Stimulated activated CD8-positive, alpha-beta memory T cell treated with anti-CD3 and anti-CD28 coated beads, Interleukin-12 subunit alpha, Interleukin-12 subunit beta, amount 100 ng/mL, for 24 hours (primary cell): ENCODE measurements around the gene NRM.
"Not testable (repeated sequence)": the region's sequence is repeated elsewhere in the genome, so short reads cannot be mapped to it uniquely, and the experiment has no call there.

Source experiments
- DNase-seq: peaks from one replicate; pipeline ENCODE4 v3.0.0-alpha.2; 2020; ENCODE audit errors: extremely low read depth

The NRM gene

GRCh38 chr6:30666300-30666699 is 24.5 kb downstream of the NRM start:
- DNase-seq: not testable (repeated sequence)

GRCh38 chr6:30664994-30665767 is 25.6 kb downstream of the NRM start:
- no peak for DNase-seq

GRCh38 chr6:30657922-30658321 is 32.9 kb downstream of the NRM start:
- DNase-seq: not testable (repeated sequence)

GRCh38 chr6:30657454-30657853 is 33.3 kb downstream of the NRM start:
- DNase-seq: no peak

- DNase-seq: no peak
Observed at GRCh38 chr6:30656513-30656912, 34.3 kb downstream of the NRM start.

GRCh38 chr6:30655743-30656094 is 35.1 kb downstream of the NRM start:
- DNase-seq: no peak

GRCh38 chr6:30654798-30655742 is 35.7 kb downstream of the NRM start:
- DNase-seq: no peak

GRCh38 chr6:30651143-30651542 is 39.6 kb downstream of the NRM start:
- no peak for DNase-seq

GRCh38 chr6:30647242-30648116 is 43.3 kb downstream of the NRM start:
- DNase-seq: peak; percentile 62

GRCh38 chr6:30646450-30647241 is 44.1 kb downstream of the NRM start, which contains the start of gene C6orf136:
Gene C6orf136, plus strand, starts transcription at chr6:30647133. Its CDS starts 99 bp downstream, at chr6:30647232.
- peak; percentile 82 for DNase-seq

GRCh38 chr6:30645989-30646388 is 44.8 kb downstream of the NRM start:
- DNase-seq: no peak

- no peak for DNase-seq
Observed at GRCh38 chr6:30644769-30645168, 46.0 kb downstream of the NRM start.

GRCh38 chr6:30643656-30644055 is 47.1 kb downstream of the NRM start:
- no peak for DNase-seq

GRCh38 chr6:30641048-30641447 is 49.7 kb downstream of the NRM start:
- DNase-seq: no peak

- no peak for DNase-seq
Observed at GRCh38 chr6:30640481-30640880, 50.3 kb downstream of the NRM start.
